DND-41 (cell line): ENCODE results near the gene THOC6.

Experiments used
- ATAC-seq: fragments of 200-7000 bp; cut with Tn5 transposase; 3 replicates; pipeline ENCODE4 v1.9.1; 2021; ENCODE audit warnings: low read depth; ENCODE audit not compliant: insufficient read depth
- DNase-seq: peaks from one replicate; pipeline ENCODE4 v3.0.0-alpha.2; 2020
- H2AFZ ChIP-seq: 2 replicates; pipeline ENCODE4 v1.6.0; 2012; ENCODE audit warnings: low read depth, low read length
- H3K27ac ChIP-seq: 2 replicates; pipeline ENCODE4 v1.5.1; 2012; ENCODE audit warnings: low read length, inconsistent platforms
- H3K27me3 ChIP-seq: fragments of 200-600 bp; sonication (generic); 2 replicates; pipeline ENCODE4 v1.6.0; 2012; ENCODE audit warnings: low read length, mild to moderate bottlenecking, inconsistent platforms; ENCODE audit not compliant: insufficient read depth, poor library complexity
- H3K36me3 ChIP-seq: 2 replicates; pipeline ENCODE4 v1.5.1; 2012; ENCODE audit warnings: low read length, inconsistent platforms; ENCODE audit not compliant: insufficient read depth
- H3K4me1 ChIP-seq: 2 replicates; pipeline ENCODE4 v1.5.1; 2012; ENCODE audit warnings: mild to moderate bottlenecking, low read length; ENCODE audit not compliant: insufficient read depth
- H3K4me2 ChIP-seq: 2 replicates; pipeline ENCODE4 v1.6.0; 2012; ENCODE audit warnings: mild to moderate bottlenecking, moderate library complexity, low read length, inconsistent platforms; ENCODE audit not compliant: insufficient read depth
- H3K4me3 ChIP-seq, 2 experiments: fragments of 200-600 bp in 1 of 2; shearing (Covaris generic) in 1 of 2; 2 replicates each; pipeline ENCODE4 v1.5.1; 2012 to 2016; ENCODE audit warnings: inconsistent platforms in 2 of 2, low read length in 2 of 2, mild to moderate bottlenecking in 2 of 2, low read depth in 1 of 2, moderate library complexity in 1 of 2
- H3K79me2 ChIP-seq: 2 replicates; pipeline ENCODE4 v1.6.0; 2012; ENCODE audit warnings: low read length, inconsistent platforms; ENCODE audit not compliant: insufficient read depth
- H3K9ac ChIP-seq: 2 replicates; pipeline ENCODE4 v1.6.0; 2012; ENCODE audit warnings: low read depth, mild to moderate bottlenecking, inconsistent platforms, low read length, moderate library complexity
- H3K9me3 ChIP-seq: 2 replicates; pipeline ENCODE4 v1.5.1; 2012; ENCODE audit warnings: low read length, moderate library complexity, mild to moderate bottlenecking, inconsistent platforms; ENCODE audit not compliant: insufficient read depth, severe bottlenecking
- H4K20me1 ChIP-seq: 2 replicates; pipeline ENCODE4 v1.6.0; 2012; ENCODE audit warnings: low read length; ENCODE audit not compliant: insufficient read depth
- CTCF ChIP-seq: IDR thresholded peaks from 2 replicates; pipeline ENCODE4 v1.5.1; 2012; ENCODE audit warnings: borderline replicate concordance, low read length, moderate library complexity, mild to moderate bottlenecking; ENCODE audit not compliant: poor library complexity, severe bottlenecking; ENCODE audit errors: extremely low read depth
- EZH2 ChIP-seq: IDR thresholded peaks from 3 replicates; pipeline ENCODE4 v1.6.1; 2012; ENCODE audit warnings: borderline replicate concordance, low read depth, mild to moderate bottlenecking, moderate library complexity, low read length, inconsistent platforms; ENCODE audit not compliant: severe bottlenecking

The THOC6 gene

GRCh38 chr16:3045758-3046640 is 22.2 kb downstream of the THOC6 start, which contains the start of gene MMP25:
Gene MMP25, plus strand, starts transcription at chr16:3046561. Its CDS starts 357 bp downstream, at chr16:3046918.
- DNase-seq (no peak), ATAC-seq (peak; percentile 56)
- TF ChIP-seq EZH2 (peak; percentile 86), CTCF (no peak)
- no peaks in the 10 kb centered on the region for H3K79me2 ChIP-seq
- peaks cover 10% of the 10 kb centered on the region for H3K4me1 ChIP-seq
- H3K27ac ChIP-seq = no peak within 1 kb of the TSS
- no peaks in the 10 kb centered on the region for H3K36me3 ChIP-seq
- H4K20me1 ChIP-seq = peaks cover 2% of the 10 kb centered on the region; the same call in 1 of the 2 replicates
- H3K9ac ChIP-seq = peak within 1 kb of the TSS; percentile 39; the same call in 1 of the 2 replicates
- H2AFZ ChIP-seq = peak within 1 kb of the TSS; percentile 55
- H3K4me3 ChIP-seq = peak within 1 kb of the TSS in 1 of 2 experiments; percentile 34; a peak in 3 of 4 replicates
- H3K4me2 ChIP-seq = peak within 1 kb of the TSS; percentile 60
- H3K9me3 ChIP-seq = no peaks in the 10 kb centered on the region
- peaks cover 25% of the 10 kb centered on the region for H3K27me3 ChIP-seq

DNA sequence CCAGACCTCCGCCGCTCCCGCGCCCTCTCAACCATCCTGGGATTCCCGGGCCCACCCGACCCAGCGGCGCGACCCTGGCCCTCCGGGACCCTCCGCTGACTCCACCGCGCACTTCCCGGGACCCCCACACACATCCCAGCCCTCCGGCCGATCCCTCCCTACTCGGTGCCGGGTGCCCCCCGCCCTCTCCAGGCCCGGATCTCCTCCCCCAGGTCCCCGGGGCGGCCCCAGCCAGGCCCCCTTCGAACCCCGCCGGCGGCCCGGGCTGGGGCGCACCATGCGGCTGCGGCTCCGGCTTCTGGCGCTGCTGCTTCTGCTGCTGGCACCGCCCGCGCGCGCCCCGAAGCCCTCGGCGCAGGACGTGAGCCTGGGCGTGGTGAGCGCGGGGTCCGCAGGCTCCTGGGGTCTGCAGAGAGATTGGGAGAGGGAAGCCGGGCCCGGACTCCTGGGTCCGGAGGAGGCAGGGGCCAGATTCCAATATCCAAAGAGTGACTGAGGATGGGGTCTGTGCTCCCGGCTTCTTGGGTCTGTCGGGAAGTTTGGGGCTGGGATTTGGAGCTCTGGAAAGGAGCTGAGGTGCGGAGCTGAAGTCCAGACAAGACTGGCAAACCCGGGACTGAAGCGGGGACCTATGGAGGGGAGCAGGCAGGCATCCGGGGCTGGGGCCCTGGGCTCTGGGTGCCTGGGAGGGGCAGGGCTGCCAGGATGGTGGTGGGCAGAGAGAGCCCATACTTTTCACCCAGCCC is 23.0 kb downstream of the THOC6 start:
- Histone ChIP-seq H4K20me1 (peaks cover 2% of the 10 kb centered on the region; the same call in 1 of the 2 replicates), H3K79me2 (no peaks in the 10 kb centered on the region), H3K4me2 (no peak overlapping the region), H2AFZ (no peak overlapping the region), H3K4me3 (no peak overlapping the region), H3K27ac (no peak overlapping the region), H3K9ac (no peak overlapping the region), H3K9me3 (no peaks in the 10 kb centered on the region), H3K4me1 (peaks cover 10% of the 10 kb centered on the region), H3K27me3 (peaks cover 25% of the 10 kb centered on the region), H3K36me3 (no peaks in the 10 kb centered on the region)
- no peak for ATAC-seq
- no peak for DNase-seq
- TF ChIP-seq EZH2 (no peak), CTCF (no peak)

GRCh38 chr16:3047387-3047720 is 23.5 kb downstream of the THOC6 start:
- Histone ChIP-seq H3K36me3 (no peaks in the 10 kb centered on the region), H3K9me3 (no peaks in the 10 kb centered on the region), H3K4me2 (no peak overlapping the region), H2AFZ (no peak overlapping the region), H3K4me1 (peaks cover 10% of the 10 kb centered on the region), H3K9ac (no peak overlapping the region), H3K27me3 (peaks cover 25% of the 10 kb centered on the region), H3K27ac (no peak overlapping the region), H3K4me3 (no peak overlapping the region), H4K20me1 (peaks cover 2% of the 10 kb centered on the region; the same call in 1 of the 2 replicates), H3K79me2 (no peaks in the 10 kb centered on the region)
- no peak for DNase-seq
- no peak for ATAC-seq
- TF ChIP-seq CTCF = no peak
- TF ChIP-seq EZH2 = no peak
